Measurements from ENCODE around the gene ZFYVE28.

ZFYVE28 gene

DNA sequence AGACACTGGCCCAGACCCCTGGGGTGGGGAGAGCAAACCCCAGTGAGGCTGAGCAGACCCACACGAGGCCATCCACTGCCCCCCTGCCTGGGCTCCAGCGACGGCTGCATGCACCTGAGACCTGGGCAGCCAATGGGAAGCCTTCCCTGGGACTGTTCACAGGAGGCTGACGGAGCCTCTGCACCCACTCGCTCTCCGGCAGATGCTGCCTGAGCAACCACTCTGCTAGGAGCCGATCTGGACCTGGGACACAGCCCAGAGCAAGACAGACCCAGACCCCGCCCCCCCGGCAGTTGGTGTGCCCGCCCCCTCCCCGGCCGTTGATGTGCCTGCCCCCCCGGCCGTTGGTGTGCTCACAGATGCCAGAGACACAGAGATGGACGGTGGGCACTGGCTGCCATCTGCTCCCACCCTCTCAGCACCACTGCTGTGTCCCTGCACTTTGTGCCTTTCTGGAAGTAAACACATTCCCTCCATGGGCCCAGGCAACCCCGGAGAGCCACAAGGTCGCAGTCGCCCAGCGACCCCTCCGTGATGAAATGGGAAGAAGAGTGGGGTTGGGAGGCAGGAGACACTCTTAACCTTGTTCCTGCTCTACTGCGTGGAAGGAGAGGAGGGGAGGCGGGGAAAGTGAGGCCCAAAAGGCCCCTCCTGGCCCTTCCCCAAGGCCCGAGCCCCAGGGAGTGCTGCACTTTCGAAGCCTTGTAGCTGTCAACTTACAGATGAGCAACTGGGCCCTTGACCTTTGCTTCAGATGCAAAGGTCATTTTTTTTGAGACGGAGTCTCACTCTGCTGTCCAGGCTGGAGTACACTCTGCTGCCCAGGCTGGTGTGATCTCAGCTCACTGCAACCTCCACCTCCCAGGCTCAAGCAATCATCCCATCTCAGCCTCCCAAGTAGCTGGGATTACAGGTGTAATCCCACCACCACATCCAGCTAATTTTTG lies 62.0 kb downstream of the ZFYVE28 start:
- no peak overlapping the region for H3K4me3 ChIP-seq (ENCODE audit: low read depth, low read length)

DNA sequence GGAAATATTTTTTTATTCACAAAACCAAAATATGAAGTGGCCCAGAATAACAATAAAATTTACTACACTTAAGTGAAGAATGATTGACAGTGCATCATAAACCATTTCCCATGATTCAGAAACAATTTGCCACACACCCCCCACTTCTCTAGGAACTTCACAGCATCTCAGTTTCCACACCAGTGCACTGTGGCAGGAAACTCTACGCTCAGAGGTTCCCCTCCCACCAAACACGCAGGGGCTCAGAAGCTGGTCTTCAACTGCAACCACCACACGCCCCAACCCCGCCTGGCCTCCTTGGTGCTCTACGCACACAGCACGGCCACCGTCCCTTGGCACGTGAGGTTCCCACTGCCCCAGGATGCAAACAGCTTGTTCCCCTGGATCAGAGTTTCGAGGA lies 63.7 kb downstream of the ZFYVE28 start:
- no peak overlapping the region for H3K4me3 ChIP-seq (ENCODE audit: low read depth, low read length)

DNA sequence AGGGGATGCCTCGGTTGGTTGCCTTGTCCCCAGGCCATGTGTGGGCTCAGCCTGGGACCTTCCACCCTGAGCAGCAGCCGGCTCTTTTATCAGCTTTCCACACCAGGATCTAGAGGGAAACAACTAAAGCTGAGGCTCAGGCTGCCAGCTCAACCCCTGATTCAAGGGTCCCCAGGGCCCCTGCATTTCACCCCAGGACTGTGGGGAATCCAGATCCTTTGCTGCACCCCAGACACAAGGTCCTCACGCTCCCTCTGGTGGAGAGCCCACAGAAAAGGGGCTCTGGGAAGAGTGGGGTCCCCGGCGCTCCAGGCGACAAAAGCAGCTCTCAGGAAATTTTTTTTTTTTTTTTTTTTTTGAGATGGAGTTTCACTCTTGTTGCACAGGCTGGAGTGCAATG lies 64.3 kb downstream of the ZFYVE28 start:
- no peak overlapping the region for H3K4me3 ChIP-seq (ENCODE audit: low read depth, low read length)

DNA sequence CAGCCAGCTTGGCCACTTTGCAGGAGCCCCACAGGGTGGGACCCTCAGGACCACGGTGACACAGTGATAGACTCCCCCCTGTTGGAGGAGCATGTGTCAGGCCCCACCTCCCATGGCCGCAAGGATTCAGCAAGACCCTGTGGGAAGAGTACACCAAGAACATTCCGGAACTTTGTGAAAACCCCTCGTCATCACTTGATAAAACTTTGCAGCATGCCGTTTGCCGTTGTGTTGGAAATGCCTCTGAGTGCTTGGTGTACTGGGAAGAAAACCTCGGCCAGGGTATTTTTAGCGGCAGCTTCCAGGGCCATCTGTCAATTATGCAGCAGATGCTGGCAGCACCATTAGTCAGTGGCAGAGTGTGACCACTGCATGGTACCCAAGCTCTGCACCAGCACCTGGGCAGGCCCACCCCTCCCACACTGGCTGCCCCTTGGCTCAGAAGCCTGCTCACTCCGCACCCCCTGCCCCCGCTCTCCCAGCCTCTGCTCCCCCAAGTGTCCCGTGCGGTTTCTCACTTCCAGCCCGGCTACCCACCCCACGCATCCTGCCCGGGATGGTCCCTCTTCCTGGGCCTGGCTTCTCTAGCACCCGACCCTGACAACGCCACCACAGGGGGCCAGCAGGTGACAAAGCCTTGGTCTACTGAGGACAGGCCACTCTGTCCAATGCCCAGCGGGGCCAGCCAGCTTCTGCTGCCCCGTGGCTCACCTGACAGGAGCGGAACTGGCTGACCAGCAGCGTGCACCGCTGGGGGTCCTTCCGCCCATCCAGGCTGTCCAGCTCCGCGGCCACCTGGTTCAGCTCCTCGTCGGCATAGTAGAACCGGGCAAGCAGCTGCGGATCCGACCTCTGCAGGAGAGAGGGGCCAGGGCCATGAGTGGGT lies 65.0 kb downstream of the ZFYVE28 start:
- H3K4me3 ChIP-seq (ENCODE audit: low read depth, low read length): no peak overlapping the region

GRCh38 chr4:2352729-2353221 lies 65.7 kb downstream of the ZFYVE28 start:
- H3K4me3 ChIP-seq (ENCODE audit: low read depth, low read length): no peak overlapping the region

GRCh38 chr4:2352171-2352570 lies 66.3 kb downstream of the ZFYVE28 start:
- H3K4me3 ChIP-seq (ENCODE audit: low read depth, low read length): no peak overlapping the region

DNA sequence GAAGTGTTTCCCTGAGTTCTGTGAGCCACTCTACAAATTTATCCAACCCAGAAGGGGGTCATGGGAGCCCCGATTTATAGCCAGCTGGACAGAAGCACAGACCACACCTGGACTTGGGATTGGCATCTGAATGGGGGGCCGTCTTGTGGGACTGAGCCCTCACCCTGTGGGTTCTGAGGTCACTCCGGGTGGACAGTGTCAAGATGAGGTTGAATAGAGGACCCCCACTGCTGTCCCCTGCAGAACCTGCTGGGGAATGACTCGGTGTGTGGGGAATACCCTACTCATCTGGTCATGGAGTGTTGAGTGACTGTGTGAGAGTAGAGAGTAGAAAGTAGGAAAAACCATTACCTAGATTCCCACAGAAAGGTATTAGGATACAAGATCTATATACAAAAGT lies 67.5 kb downstream of the ZFYVE28 start:
- no peak overlapping the region for H3K4me3 ChIP-seq (ENCODE audit: low read depth, low read length)

DNA sequence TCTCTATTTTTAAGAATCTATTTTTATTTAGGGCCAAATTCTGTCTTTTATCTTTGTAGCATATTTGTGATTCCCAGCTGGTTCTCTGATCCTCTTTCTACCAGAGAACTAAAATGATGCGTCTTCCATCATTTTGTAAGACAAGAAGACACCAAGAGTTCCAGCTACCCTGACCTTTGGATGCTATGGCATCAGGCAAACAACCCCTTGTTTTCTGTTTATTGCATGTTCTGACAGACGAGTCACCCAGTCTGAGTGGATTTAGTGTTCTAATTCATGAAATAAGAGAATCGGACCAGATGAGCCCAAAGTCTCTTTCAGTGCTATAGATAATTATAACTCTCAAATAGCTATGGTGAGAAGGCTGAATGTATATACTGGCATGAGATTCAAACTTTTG lies 69.7 kb downstream of the ZFYVE28 start:
- no peak overlapping the region for H3K4me3 ChIP-seq (ENCODE audit: low read depth, low read length)

- no peak overlapping the region for H3K4me3 ChIP-seq (ENCODE audit: low read depth, low read length)
Observed at GRCh38 chr4:2347190-2347589, 71.3 kb downstream of the ZFYVE28 start.

- H3K4me3 ChIP-seq (ENCODE audit: low read depth, low read length): no peak overlapping the region
Observed at GRCh38 chr4:2343476-2343875, 75.0 kb downstream of the ZFYVE28 start.

- H3K4me3 ChIP-seq (ENCODE audit: low read depth, low read length): no peak overlapping the region
Observed at GRCh38 chr4:2341911-2342652, 76.4 kb downstream of the ZFYVE28 start.

DNA sequence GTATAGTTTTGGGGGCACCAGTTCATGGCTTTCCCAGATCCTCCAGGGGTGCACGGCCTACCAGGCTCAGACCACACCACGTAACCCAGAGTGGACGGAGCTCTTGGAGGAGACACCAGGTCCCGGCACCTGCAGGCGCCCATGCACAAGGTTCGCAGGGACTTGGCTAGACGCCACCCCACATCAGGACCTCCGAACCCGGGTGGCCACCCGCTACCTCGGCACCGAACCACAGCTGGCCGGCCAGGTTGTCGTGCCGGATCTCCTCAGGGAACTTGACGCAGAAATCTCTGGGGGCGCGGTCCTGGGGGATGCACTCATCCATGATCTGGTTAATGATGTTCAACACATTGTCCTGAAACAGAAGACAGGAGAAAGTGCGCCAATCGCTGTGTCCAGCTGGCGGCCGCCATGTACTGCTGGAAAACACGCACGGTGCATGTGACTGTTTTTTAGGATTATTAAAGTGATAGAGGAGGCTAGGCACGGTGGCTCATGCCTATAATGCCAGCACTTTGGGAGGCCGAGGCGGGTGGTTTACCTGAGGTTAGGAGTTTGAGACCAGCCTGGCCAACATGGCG lies 77.1 kb downstream of the ZFYVE28 start:
- no peak overlapping the region for H3K4me3 ChIP-seq (ENCODE audit: low read depth, low read length)

DNA sequence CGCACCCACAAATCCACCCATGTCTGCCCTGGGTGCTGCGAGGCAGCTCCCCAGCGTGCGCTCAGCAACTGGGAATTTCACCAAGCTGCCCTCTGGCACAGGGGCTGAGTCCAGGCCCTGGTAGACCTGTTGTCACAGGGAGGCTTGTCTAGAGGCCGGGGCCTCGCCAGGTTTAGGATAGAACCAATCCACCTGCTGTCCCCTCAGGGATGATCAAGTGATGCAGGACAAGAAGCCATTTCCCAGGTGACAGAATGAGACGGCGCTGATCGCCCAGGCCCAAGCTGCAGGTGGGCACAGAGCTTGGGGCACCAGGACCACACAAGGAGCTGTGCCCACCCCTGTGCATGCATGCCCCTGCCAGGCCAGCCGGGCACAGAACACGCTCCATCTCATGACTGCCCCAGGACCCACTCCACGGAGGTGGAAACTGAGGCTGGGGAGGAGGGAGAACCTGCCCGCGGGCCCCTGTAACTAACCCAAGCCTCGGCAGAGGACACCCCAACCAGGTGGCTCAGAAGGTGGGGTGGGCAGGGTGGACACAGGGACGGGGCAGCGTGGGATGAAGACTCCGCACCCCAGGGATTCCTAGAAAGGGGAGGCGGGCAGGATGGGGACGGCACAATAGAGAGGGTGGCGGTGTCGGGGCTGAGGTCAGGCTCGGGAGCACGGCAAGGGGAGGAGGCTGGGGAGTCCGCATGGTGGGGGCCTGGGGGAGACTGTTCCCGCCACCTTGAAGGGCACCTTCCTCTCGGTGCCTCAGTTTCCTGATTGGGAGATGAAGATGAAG lies 78.0 kb downstream of the ZFYVE28 start:
- H3K4me3 ChIP-seq (ENCODE audit: low read depth, low read length): no peak overlapping the region

- H3K4me3 ChIP-seq (ENCODE audit: low read depth, low read length): no peak overlapping the region
Observed at GRCh38 chr4:2339458-2340271, 78.8 kb downstream of the ZFYVE28 start.

- no peak overlapping the region for H3K4me3 ChIP-seq (ENCODE audit: low read depth, low read length)
Observed at GRCh38 chr4:2338754-2339457, 79.5 kb downstream of the ZFYVE28 start.

- H3K4me3 ChIP-seq (ENCODE audit: low read depth, low read length): no peak overlapping the region
Observed at GRCh38 chr4:2337896-2338295, 80.5 kb downstream of the ZFYVE28 start.

GRCh38 chr4:2337131-2337723 lies 81.2 kb downstream of the ZFYVE28 start:
- no peak overlapping the region for H3K4me3 ChIP-seq (ENCODE audit: low read depth, low read length)

- H3K4me3 ChIP-seq (ENCODE audit: low read depth, low read length): no peak overlapping the region
Observed at GRCh38 chr4:2336659-2337058, 81.8 kb downstream of the ZFYVE28 start.
